Measurements from ENCODE around the gene PRDM4.
A peak's percentile ranks its signal among the peaks of the same experiment; 100 is the strongest.

Gene PRDM4

DNA sequence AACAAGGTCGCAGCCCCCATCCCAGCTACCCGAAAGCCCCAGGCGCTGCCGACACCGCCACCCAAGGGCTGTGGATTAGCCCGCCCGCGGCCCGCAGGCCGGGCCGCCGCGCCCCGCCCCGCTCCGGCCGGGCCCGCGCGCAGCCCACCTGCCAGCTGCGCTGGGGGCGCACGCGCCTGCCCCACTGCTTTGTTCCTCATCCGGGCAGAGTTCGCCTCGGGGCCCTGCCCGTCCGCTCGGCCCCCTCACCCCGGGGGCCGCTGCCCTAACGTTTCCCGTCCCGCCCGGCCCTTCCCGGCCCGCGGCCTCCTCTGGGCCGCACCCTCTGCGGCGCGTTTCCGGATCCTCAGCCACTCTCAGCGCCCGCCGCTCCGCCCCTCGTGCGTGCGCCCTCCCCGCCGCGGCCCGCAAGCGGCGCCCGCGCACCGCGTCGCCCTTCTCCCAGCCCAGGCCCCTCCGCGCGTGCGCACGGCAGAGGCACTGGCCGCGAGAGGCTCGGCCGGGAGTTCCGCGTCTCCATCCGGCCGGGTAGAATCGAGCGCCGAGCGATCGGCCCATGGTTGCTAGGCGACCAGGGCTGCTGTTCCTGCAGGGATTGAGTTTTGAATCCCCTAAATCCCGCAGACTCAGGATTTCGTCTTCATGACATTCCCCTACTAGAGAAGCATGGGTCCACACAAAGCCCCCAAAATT lies at the start of gene PRDM4:
PRDM4 (minus strand) TSS at position 329 of the 693 bp plus-strand sequence. CDS start 622 bp downstream, outside the sequence.
- DNase-seq = peak; percentile 91 to 95

- no peak for DNase-seq
These were observed 46.7 kb upstream of the PRDM4 start for GRCh38 chr12:107807471-107808150.

GRCh38 chr12:107805488-107806180 lies 44.7 kb upstream of the PRDM4 start:
- no peak for DNase-seq

DNA sequence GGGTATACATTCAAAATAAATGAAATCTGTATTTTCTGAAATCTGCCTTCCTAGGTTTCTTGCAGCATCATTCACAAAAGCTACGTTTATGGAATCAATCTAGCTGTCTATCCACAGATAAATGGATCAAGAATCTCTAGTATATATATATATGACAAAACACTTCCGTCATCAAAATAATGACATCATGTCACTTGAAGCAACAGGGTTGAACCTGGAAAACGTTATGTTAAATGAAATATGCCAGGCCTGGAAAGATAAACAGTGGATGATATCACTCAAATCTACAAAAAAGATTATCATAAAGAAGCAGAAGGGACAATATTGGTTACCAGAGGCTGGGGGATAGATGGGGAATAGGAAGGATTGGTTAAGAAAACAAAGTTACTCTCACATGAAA lies 42.2 kb upstream of the PRDM4 start:
- no peak for DNase-seq

DNA sequence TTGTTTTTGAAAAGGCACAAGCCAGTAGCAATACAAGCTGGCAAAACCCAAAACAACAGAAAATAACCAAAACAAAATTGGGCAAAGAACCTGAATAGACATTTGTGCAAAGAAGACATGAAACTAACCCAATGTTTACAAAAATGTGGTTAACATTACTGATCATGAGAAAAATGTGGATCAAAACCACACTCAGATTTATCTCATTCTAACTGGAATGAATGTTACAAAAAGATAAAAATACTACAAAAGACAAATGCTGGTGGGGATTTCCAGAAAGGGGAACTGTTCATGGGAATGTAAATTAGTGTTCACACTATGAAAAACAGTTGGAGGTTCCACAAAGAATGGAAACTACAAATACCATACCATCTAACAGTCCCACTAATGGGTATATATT lies 40.2 kb upstream of the PRDM4 start:
- DNase-seq = no peak

GRCh38 chr12:107798580-107798979 lies 37.6 kb upstream of the PRDM4 start:
- no peak for DNase-seq

DNA sequence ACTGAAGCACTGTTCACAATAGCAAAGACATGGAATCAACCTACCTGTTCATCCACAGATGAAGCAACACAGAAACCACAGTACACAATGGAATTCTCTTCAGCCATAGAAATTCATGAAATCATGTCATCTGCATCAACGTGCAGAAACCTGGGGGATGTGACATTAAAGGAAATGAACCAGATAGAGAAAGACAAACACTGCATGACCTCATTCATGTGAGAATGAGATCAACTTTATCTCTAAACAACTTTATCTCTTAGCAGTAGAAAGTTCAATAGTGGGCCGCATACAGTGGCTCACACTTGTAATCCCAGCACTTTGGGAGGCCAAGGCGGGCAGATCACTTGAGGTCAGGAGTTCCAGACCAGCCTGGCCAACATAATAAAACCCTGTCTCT lies 33.5 kb upstream of the PRDM4 start:
- DNase-seq = no peak

- DNase-seq = no peak
These were observed 30.6 kb upstream of the PRDM4 start for GRCh38 chr12:107791465-107792089.

- DNase-seq = no peak
These were observed 27.9 kb upstream of the PRDM4 start for GRCh38 chr12:107788690-107789458.

GRCh38 chr12:107788281-107788680 lies 27.3 kb upstream of the PRDM4 start:
- no peak for DNase-seq

DNA sequence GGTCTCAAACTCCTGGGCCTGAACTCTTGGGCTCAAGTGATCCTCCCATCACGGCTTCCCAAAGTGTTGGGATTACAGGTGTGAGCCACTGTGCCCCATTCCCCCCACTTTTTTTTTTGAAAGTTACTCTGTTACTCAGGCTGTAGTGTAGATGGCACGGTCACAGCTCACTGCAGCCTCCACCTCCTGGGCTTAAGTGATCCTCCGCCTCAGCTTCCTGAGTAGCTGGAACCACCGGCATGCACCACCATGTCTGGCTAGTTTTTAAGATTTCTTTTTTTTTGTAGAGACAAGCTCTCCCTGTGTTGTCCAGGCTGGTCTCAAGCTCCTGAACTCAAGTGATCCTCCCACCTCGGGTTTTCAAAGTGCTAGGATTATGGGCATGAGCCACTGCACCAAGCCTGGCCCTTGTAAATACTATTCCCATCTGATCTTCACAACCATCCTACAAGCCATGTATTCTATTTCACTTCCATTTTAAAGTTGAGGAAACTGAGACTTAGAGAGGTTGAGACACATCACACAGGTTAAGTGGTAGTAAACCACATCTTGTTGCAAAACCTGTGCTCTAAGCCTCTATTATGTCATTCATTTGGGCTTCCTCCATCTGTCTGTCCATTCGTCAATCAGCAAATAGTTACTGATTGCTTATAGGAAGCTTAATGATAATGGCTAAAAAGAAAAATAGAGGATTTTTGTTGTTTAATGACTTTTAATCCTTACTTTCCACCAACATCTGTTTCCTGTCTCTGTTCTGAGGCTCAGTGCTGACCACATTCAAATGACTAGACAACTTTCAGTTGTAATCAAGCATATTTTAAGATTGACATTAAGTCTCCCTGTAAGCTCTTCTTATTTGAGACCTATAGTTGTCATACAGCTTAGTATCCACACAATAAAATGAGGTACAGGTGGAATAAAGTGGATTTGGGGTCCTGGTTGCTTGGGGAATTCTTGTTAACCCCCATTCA lies 22.8 kb upstream of the PRDM4 start:
- DNase-seq = no peak

- DNase-seq = no peak
These were observed 21.1 kb upstream of the PRDM4 start for GRCh38 chr12:107782067-107782466.

DNA sequence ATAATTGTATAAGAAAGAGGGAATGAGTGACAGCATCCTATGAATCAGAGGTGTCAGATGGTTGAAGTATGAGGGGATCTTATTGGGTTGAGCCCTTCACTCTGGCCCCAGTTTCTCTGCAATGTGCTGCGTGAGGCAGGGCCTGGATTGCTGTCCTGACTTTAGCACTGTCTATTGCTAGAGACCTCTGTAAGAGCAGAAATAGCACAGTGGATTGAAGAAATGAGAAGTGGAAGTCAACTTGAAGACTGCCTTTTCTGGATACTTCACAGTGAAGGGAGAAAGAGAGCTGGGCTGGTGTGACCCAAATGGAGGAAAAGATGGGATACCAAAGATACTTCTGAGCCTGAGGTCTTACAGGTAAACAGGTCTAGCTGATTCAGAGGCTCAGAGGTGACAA lies 19.4 kb upstream of the PRDM4 start:
- no peak for DNase-seq

- no peak for DNase-seq
These were observed 18.3 kb upstream of the PRDM4 start for GRCh38 chr12:107779077-107779831.

DNA sequence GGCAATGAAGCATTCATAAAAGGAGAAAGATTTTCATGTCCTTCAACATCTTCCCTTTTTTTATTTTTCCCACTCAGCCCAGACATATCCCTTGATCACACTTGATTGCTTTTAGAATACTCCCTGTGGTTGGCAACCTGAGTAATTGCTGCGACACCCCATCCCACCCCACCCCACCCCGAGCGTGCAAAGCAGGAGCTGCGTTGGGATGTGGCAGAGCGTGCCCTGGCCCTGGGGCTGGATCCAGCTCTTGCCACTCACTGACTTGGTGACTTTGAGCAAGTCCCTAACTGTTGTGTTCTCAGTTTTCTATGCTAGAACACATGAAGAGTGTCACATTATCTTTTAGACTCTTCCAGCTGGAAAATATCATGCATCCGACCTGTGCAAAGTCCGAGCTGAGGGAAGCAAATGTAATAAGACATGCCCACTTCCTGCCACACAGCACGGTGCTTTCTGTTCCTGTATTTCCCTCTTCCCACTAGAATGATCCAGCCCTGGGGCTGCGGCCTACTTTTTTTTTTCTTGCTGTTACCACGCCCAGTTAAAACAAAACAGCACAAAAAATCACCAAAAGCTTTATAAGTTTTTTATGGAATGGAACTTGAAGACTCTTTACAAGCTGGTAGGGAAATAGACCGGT lies 17.6 kb upstream of the PRDM4 start:
- DNase-seq = no peak

DNA sequence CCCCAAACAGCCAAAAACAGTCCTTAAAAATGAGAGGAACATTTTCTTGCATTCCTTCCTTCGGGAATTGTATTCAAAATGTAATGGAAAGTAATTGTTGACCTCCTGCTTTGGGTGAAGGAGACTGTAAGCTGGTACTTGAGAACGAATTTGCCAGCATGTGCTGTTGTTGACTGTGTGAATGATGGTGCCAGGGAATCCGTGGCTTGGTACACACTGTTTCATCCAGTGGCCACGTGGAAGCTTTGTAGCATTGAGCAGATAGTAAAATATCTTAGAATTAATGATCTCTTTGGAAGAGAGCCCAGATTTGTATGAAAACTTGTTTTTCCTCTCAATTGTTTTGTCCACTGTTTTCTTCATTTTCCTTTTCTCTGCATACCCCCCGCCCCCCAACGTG lies 15.2 kb upstream of the PRDM4 start:
- DNase-seq = no peak

GRCh38 chr12:107775093-107775721 lies 14.3 kb upstream of the PRDM4 start:
- no peak for DNase-seq

GRCh38 chr12:107774349-107775029 lies 13.6 kb upstream of the PRDM4 start, which contains the start of gene ASCL4:
Gene ASCL4 (plus strand): TSS chr12:107774704. CDS start chr12:107775219, 515 bp downstream.
- DNase-seq = no peak

DNA sequence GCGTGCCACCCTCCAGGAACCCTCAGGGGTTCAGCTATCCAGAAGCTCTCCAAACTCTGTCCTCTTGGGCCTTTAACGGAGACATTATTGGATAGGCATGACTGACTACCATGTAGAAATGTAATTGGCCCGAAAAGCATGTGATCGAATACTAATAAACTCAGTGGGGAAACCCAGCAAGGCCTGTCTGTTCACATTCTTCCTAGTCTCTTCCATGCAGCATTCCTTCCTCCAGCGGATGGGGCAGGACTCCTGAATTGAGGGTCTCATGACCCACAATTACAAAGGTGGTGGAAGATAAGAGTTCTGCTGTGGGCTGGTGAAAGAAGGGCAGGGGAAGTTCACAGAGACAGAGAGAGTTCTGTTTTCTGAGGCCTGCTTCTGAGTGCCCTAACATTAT lies 6.5 kb upstream of the PRDM4 start:
- no peak for DNase-seq

All from SHP77 (cell line).